GM19238 (cell line): Measurements from ENCODE around the gene MRPS2.
"Not testable (repeated sequence)": the region's sequence is repeated elsewhere in the genome, so short reads cannot be mapped to it uniquely, and the experiment has no call there.

ENCODE experiments used
- DNase-seq: peaks from one replicate; pipeline ENCODE4 v3.0.0; 2011; ENCODE audit warnings: low spot score; ENCODE audit not compliant: insufficient read length

The MRPS2 gene

GRCh38 chr9:135500525-135501260, at the start of gene MRPS2:
Gene MRPS2 (plus strand): TSS chr9:135500682. CDS start chr9:135500711, 29 bp downstream.
- DNase-seq: peak; percentile 92

- no peak for DNase-seq
Observed at GRCh38 chr9:135450956-135451355, 49.5 kb upstream of the MRPS2 start.

DNA sequence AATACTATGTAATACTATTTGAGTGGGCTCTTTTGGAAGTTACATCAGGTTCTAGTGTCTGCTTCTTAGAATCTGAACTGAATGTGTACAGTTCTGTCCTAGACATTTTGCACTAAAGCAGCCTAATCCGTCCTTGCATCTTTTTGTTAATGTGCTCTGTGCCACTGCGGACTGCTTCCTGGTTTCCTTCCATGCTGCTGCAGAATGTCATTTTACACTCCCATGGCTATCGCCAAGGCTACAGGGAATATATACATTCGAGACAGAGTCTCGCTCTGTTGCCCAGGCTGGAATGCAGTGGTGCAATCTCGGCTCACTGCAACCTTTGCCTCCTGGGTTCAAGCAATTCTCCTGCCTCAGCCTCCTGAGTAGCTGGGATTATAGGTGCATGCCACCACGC, 48.6 kb upstream of the MRPS2 start:
- not testable (repeated sequence) for DNase-seq

DNA sequence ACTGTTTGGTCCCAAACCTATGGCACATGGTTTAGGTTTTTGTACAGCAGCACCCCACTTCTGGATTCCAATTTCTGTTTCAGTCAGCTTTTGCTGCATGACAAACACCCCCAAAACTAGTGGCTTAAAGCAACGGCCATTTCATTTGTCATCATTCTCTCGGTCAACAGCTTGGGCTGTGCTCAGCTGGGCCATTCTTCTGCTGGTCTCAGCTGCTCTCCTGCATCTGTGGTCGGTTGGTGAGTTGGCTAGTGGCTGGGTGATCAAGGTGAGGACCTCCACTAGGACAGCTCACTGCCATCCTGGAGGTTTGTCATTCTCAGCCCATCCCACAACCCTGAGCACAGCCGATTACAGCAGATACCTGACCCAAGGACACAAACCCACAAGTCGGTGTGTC, 45.7 kb upstream of the MRPS2 start:
- no peak for DNase-seq

DNA sequence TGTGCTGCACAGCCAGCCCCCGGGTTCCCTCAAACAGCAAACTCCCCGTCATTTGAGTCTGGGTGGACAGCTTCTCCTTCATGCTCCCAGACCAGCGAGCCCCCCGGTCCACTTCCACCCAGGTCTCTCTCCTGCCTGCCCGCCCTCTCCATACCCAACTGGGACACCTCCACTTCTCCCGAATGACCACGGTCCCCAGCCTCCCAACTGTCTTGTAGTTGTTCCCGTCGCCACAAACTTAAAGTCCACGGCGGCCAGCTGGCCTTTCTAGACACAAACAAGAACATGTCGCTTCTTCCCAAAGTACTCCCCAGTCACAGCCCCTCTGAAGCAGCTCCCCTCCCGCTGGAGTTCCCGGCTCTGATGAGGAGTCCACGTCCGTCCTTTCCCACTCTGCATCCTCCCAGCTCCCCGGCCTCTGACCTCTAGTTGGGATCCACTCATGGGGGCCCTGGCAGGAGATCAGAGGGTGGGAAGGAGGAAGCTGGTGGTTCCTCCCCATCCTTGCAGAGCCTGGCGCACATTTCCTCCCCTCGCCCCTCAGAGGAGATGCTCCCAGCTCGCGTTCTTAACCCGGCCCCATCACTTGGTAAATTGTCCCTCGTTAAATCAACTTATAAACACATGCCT, 45.0 kb upstream of the MRPS2 start:
- no peak for DNase-seq

DNA sequence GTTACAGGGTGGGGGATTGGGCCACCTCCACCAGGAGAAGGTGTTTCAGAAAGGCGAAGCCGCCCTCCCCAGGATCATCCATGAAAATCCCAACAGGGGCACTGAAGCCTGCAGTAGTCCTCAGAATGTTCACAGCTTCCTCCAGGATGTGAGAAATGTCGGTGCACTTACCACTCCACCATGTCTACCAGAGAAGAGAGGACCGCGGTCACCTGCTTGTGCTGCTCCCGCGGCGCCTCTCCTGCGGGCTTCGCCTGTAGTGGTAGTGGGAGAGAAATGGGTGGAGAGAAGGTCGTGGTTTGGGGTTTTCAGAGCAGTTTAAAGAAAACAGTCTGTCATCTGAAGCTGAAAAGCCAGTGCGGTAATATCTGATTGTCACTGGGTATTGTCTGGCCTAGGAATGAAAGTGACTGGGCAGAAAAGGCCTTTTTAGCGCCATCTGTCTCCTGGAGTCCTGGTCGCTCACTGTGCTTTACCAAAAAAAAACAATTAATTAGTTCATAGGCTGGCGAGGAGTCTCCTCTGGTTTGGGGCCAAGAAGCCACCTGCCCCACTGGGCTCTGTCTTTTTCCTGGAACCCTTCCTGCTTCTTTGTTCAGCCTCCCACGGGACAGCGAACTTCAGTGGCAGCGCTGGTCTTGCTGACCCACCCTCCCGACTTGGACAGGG, 43.9 kb upstream of the MRPS2 start:
- DNase-seq: no peak

GRCh38 chr9:135458478-135458877, 42.0 kb upstream of the MRPS2 start:
- DNase-seq: not testable (repeated sequence)

DNA sequence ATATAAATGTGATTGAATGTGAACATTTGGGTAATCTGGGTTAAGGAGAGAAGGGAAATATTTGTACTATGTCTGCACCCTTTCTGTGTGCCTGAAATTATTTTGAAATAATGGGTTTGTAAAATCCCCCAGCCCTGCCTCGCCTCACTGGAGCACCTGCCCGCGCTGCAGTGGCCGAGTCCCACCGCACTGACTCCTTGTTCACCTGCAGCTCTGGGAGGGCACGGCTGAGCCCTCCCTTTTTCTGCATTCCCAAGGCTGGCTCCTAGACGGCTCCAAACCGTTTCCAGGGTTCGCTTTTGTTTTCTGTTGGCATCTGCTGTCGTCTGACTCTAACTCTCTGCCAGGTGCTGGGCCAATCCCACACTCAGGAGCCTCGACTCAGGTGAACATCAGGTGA, 38.5 kb upstream of the MRPS2 start:
- no peak for DNase-seq

DNA sequence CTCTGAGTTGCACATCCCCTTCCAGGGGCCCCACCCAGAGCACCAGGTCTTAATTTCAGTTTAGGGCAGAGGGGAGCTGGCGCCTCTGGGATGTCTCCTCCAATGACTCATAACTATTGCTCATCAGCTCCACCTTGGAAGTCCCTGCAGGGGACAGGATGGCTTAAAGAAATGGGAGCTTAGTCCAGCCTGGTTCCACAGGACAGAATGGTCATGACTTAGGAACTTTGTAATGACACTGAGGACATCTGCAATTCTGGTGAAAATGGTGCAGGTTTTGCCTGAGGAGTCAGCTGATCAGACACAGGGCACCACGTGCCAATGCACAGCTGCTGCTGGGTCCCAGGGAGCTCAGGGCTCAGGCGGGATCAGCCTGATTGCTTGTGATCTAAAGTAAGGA, 37.3 kb upstream of the MRPS2 start:
- DNase-seq: no peak

DNA sequence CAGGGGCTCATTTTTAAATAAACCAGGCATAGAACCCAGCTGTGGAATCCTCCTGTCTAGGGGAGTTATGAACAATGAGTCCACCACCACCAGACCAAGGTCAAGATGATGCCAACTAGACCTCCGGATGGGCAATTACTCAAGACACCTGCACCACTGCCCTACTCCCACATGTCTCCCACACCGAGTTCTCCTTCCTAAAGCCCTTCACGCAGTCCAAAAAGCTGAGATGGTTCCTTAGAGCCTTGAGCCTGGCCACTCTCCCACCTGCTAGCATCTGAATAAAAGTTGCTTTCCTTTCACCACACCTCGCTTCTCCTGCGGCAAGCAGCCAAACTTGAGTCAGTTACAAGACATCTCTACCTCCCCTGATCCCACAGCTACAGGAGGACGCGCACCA, 36.3 kb upstream of the MRPS2 start:
- no peak for DNase-seq

GRCh38 chr9:135468854-135469521, 31.5 kb upstream of the MRPS2 start:
- no peak for DNase-seq

- DNase-seq: no peak
Observed at GRCh38 chr9:135471791-135472640, 28.5 kb upstream of the MRPS2 start.

GRCh38 chr9:135473972-135474543, 26.4 kb upstream of the MRPS2 start:
- DNase-seq: no peak

GRCh38 chr9:135474915-135475314, 25.6 kb upstream of the MRPS2 start:
- DNase-seq: no peak

DNA sequence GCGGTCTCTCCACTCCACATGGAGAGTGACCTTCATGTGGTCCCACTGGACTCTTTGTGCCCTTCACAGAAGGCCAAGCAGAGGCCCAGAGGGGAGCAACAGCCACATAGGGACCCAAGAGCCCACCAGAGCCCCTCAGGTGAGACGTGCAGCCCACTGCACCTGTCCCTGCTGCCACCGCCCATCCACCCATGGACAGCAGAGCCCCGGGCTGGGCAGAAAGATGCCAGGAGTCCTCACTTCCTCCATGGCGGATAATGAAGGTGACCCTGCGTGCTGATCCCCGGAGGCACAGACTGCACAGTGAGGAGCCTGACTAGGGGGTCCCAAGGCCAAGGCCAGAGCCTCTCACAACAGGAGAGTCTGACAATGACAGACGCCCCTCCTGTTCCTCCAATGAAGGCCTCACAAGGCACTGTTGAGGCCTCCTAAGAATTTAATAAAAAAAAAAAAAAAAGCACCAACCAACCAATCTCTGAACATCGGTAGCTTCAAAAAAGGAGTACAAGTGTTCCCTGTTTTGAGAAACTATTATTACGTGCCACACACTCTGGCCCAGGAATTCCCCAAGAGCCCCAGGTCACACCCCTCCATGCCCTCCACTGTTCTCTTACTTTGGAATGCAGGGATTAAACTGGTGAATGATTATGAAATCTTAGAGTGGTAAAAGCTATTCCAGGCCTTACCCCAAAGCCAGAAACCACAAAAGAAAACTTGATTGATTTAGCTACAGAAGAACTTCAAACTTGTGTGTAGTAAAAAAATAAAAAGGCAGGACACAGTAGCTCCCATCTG, 23.7 kb upstream of the MRPS2 start:
- DNase-seq: no peak

DNA sequence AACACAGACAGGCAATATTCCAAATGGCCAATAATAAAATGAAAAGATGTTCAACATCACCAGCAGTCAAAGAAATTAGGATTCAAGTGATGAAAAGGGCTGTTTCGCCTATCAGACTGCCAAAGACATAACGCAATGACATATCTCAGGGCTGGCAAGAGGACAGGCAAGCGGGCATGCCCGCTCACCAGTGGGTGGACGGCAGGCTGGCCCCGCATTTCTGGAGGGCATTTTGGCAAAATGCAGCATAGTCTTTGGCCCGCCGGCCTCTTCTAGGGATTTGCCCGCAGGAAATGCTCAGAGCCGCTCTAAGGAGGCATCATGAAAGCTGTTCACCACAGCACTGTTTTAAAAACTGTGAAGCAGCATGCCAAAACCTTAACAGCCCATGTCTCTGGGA, 22.3 kb upstream of the MRPS2 start:
- no peak for DNase-seq

- no peak for DNase-seq
Observed at GRCh38 chr9:135478829-135479468, 21.5 kb upstream of the MRPS2 start.

DNA sequence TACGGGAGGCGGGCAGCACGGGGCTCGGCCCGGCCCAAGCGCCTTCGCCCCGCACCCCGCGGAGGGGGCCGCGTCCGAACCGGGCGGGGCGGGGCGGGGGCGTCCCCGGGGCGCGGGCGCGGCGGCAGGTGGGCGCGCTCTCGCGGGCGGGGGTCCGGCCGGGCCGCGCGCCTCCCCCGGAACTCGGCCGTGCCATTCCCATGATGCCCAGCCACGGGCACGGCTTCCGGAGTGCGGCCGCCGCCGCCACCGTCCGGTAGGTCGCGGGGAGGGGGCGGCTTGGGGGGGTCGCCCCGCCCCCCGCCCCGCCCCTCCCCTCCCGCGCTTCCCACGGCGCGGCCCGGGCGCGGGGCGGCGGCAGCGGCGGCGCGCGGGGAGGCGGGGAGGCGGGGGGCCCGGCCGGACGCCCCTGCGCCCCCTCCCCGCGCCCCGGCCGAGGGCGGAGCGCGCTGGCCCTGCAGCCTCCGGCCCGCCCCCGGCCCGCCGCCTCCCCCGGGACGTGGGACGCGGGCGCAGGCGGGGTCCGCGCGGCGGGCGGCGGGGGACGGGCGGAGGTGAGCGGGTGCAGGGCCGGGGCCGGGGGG, 20.9 kb upstream of the MRPS2 start, which contains the start of gene PPP1R26:
TSS of gene PPP1R26 (plus strand) at position 314 of the 584 bp plus-strand sequence. CDS start 4,729 bp downstream, outside the sequence.
- no peak for DNase-seq
